ENCODE data around the gene PURA. TPM values are rescaled to one million over a fixed set of nuclear protein-coding genes. Genes with fewer than 3 reads are reported as not detected.

Gene PURA
- total and polyA plus RNA-seq, 2 of the 13 experiments (the other 11 are each of a cell fraction or from before 2014, with no cell fraction given), result 2.0 to 5.0 TPM

GRCh38 chr5:140075371-140075770, 38.5 kb upstream of the PURA start:
- ATAC-seq (no peak), DNase-seq (ENCODE audit: low spot score) (no peak), FAIRE-seq (no peak)
- TF ChIP-seq LBX2 (CRISPR knock-in tag; IDR thresholded peaks at IDR 0.05; ENCODE audit: borderline replicate concordance) (no peak), CTCF (CRISPR knock-in tag; IDR thresholded peaks at IDR 0.05) (peak; percentile 27), STAG1 (CRISPR knock-in tag; IDR thresholded peaks at IDR 0.05) (0 out of 2 replicates have a peak, but pooled peaks have one; percentile 33)
- WGBS (ENCODE audit: low lambda C conversion rate), result 0% methylated on average over 2 of the region's 2 CpGs
- no peak overlapping the region for H2AFZ ChIP-seq (ENCODE audit: low read length)
- H3K36me3 ChIP-seq (replicated peaks in 1 of 2; ENCODE audit: control insufficient read depth in 1 of 2, insufficient read depth in 2 of 2, low read length in 2 of 2), result no peaks in the 10 kb centered on the region
- CTCF ChIA-PET (ENCODE audit: low intra/inter-chr PET ratio, low total read pairs), result interaction anchor here (4.2 to 4.6 kb wide), 2 partner anchors 69 to 81 kb away, joined by 37 to 40 read pairs; no protein-coding TSS in a partner anchor
- H3K4me1 ChIP-seq (ENCODE audit: insufficient read depth, low read length), result no peaks in the 10 kb centered on the region
- no peak overlapping the region for H3K4me2 ChIP-seq (ENCODE audit: low read depth, low read length)
- H3K9me3 ChIP-seq (ENCODE audit: low read length), result no peaks in the 10 kb centered on the region
- POLR2A ChIA-PET, result no interaction called here
- in situ Hi-C loops (cut with HindIII; ENCODE audit: extremely low pct_ligation_motif_present, low pct_unique_long_range_greater_than_20kb) (no loop called here), intact Hi-C loops (cut with micrococcal nuclease; ENCODE audit: unreplicated experiment) (loop anchor here (5.0 kb wide), 1 partner anchor 37 kb away; the partner anchor contains the start of gene PURA)
- H3K4me3 ChIP-seq (replicated peaks in 1 of 3; ENCODE audit: insufficient read depth in 1 of 3, low read depth in 2 of 3, low read length in 3 of 3), result no peak overlapping the region
- H3K27ac ChIP-seq (ENCODE audit: extremely low read length, insufficient read depth, low read length), result no peak overlapping the region
- H3K79me2 ChIP-seq (ENCODE audit: insufficient read depth, low read length), result no peaks in the 10 kb centered on the region
- no peak overlapping the region for H3K9ac ChIP-seq (ENCODE audit: insufficient read depth, low read depth, low read length)
- H4K20me1 ChIP-seq (ENCODE audit: insufficient read depth, low read length), result no peaks in the 10 kb centered on the region
- H3K27me3 ChIP-seq (ENCODE audit: control insufficient read depth in 1 of 2, insufficient read depth in 2 of 2, low read length in 2 of 2), result no peaks in the 10 kb centered on the region
- no TSS peak for BruUV-seq (replicated peaks)

GRCh38 chr5:140076142-140076541, 37.8 kb upstream of the PURA start:
- ChIA-PET POLR2A (no interaction called here), CTCF (ENCODE audit: low intra/inter-chr PET ratio, low total read pairs) (interaction anchor here (4.2 to 4.6 kb wide), 2 partner anchors 68 to 80 kb away, joined by 37 to 40 read pairs; no protein-coding TSS in a partner anchor)
- ATAC-seq (no peak), DNase-seq (ENCODE audit: low spot score) (no peak), FAIRE-seq (no peak)
- Histone ChIP-seq H3K79me2 (ENCODE audit: insufficient read depth, low read length) (no peaks in the 10 kb centered on the region), H3K4me1 (ENCODE audit: insufficient read depth, low read length) (no peaks in the 10 kb centered on the region), H3K36me3 (replicated peaks in 1 of 2; ENCODE audit: control insufficient read depth in 1 of 2, insufficient read depth in 2 of 2, low read length in 2 of 2) (no peaks in the 10 kb centered on the region), H3K4me2 (ENCODE audit: low read depth, low read length) (no peak overlapping the region), H3K9ac (ENCODE audit: insufficient read depth, low read depth, low read length) (no peak overlapping the region), H2AFZ (ENCODE audit: low read length) (no peak overlapping the region), H4K20me1 (ENCODE audit: insufficient read depth, low read length) (no peaks in the 10 kb centered on the region), H3K9me3 (ENCODE audit: low read length) (no peaks in the 10 kb centered on the region), H3K27me3 (ENCODE audit: control insufficient read depth in 1 of 2, insufficient read depth in 2 of 2, low read length in 2 of 2) (no peaks in the 10 kb centered on the region), H3K27ac (ENCODE audit: extremely low read length, insufficient read depth, low read length) (no peak overlapping the region), H3K4me3 (replicated peaks in 1 of 3; ENCODE audit: insufficient read depth in 1 of 3, low read depth in 2 of 3, low read length in 3 of 3) (no peak overlapping the region)
- TF ChIP-seq TRAFD1 (CRISPR knock-in tag; IDR thresholded peaks at IDR 0.05; ENCODE audit: borderline replicate concordance) (no peak), TGIF2 (CRISPR knock-in tag; IDR thresholded peaks at IDR 0.05) (no peak), TFE3 (CRISPR knock-in tag; IDR thresholded peaks at IDR 0.05) (no peak), SKI (IDR thresholded peaks at IDR 0.05; ENCODE audit: partially characterized antibody) (no peak), ATF7 (IDR thresholded peaks at IDR 0.05) (peak; percentile 67), ATF7 (CRISPR knock-in tag; IDR thresholded peaks at IDR 0.05) (no peak), HDAC2 (CRISPR knock-in tag; IDR thresholded peaks at IDR 0.05) (no peak), KDM2A (CRISPR knock-in tag; IDR thresholded peaks at IDR 0.05; ENCODE audit: borderline replicate concordance, low read depth) (no peak), KDM4B (CRISPR knock-in tag; IDR thresholded peaks at IDR 0.05) (no peak)
- in situ Hi-C loops (cut with HindIII; ENCODE audit: extremely low pct_ligation_motif_present, low pct_unique_long_range_greater_than_20kb) (no loop called here), intact Hi-C loops (cut with micrococcal nuclease; ENCODE audit: unreplicated experiment) (loop anchor here (5.0 kb wide), 1 partner anchor 36 kb away; the partner anchor contains the start of gene PURA)
- BruUV-seq (replicated peaks), result no TSS peak
- WGBS (ENCODE audit: low lambda C conversion rate), result 38% methylated on average over 1 of the region's 1 CpG
